Measurements from ENCODE around the gene FOXA3.

GRCh38 chr19:45864629-45865082, 530 bp downstream of the FOXA3 start:
- TF ChIP-seq POLR2A (IDR thresholded peaks at IDR 0.05; ENCODE audit: low read depth, low read length) = no peak
- TF ChIP-seq CTCF (conservative IDR thresholded peaks at IDR 0.05; ENCODE audit: low read depth, low read length) = no peak
- TF ChIP-seq RAD21 (IDR thresholded peaks at IDR 0.05; ENCODE audit: low read length) = no peak
- TF ChIP-seq RCOR1 (IDR thresholded peaks at IDR 0.05; ENCODE audit: insufficient replicate concordance, low read length) = no peak
- TF ChIP-seq USF2 (IDR thresholded peaks at IDR 0.05; ENCODE audit: low read depth, low read length) = no peak
- TF ChIP-seq RFX5 (IDR thresholded peaks at IDR 0.05; ENCODE audit: low read depth, low read length) = no peak
- no peak for TF ChIP-seq FOS (IDR thresholded peaks at IDR 0.05; ENCODE audit: low read depth, low read length)
- TF ChIP-seq ELK1 (IDR thresholded peaks at IDR 0.05; ENCODE audit: borderline replicate concordance, low read depth, low read length) = no peak
- no peak for TF ChIP-seq SMC3 (IDR thresholded peaks at IDR 0.05; ENCODE audit: low read depth, low read length)
- TF ChIP-seq BHLHE40 (IDR thresholded peaks at IDR 0.05; ENCODE audit: low read depth, low read length) = no peak
- TF ChIP-seq MXI1 (IDR thresholded peaks at IDR 0.05; ENCODE audit: borderline replicate concordance, low read depth, low read length) = no peak
- TF ChIP-seq CEBPB (IDR thresholded peaks at IDR 0.05; ENCODE audit: low read depth, low read length) = no peak

Measured in IMR-90 (cell line).